Osteocyte (in vitro differentiated cells): ENCODE results near the gene CYP46A1. TPM values are rescaled to one million over a fixed set of nuclear protein-coding genes. Genes with fewer than 3 reads are reported as not detected.

Source experiments
- DNase-seq: peaks from one replicate; pipeline ENCODE4 v3.0.0; 2021; ENCODE audit warnings: mixed read lengths; ENCODE audit not compliant: unreplicated experiment; ENCODE audit errors: extremely low spot score
- H3K27ac Mint-ChIP-seq: one replicate; pipeline ENCODE4 v1.8.0; 2021; ENCODE audit warnings: mild to moderate bottlenecking, mixed read lengths; ENCODE audit not compliant: unreplicated experiment
- H3K27me3 Mint-ChIP-seq: one replicate; pipeline ENCODE4 v1.8.0; 2021; ENCODE audit warnings: mixed read lengths; ENCODE audit not compliant: unreplicated experiment
- H3K36me3 Mint-ChIP-seq: one replicate; pipeline ENCODE4 v1.8.0; 2021; ENCODE audit warnings: mixed read lengths; ENCODE audit not compliant: unreplicated experiment
- H3K4me1 Mint-ChIP-seq: one replicate; pipeline ENCODE4 v1.8.0; 2021; ENCODE audit warnings: mixed read lengths; ENCODE audit not compliant: unreplicated experiment
- H3K4me3 Mint-ChIP-seq: one replicate; pipeline ENCODE4 v1.8.0; 2021; ENCODE audit warnings: mild to moderate bottlenecking, moderate library complexity, mixed read lengths; ENCODE audit not compliant: unreplicated experiment
- H3K9me3 Mint-ChIP-seq: one replicate; pipeline ENCODE4 v1.8.0; 2021; ENCODE audit warnings: mixed read lengths; ENCODE audit not compliant: unreplicated experiment
- total RNA-seq: library from RNA; stranded (reverse); gene quantifications from 2 replicates; pipeline ENCODE4 v1.2.1, GENCODE V29; 2021
- TF ChIP-seq, protein P1 (sequence below): fragments of 200-600 bp; sonication (generic); IDR thresholded peaks from 2 replicates; pipeline ENCODE4 v1.5.0; 2021; ENCODE audit warnings: antibody characterized with exemption, mild to moderate bottlenecking, moderate library complexity

The CYP46A1 gene
- total RNA-seq, 1 donor from 2014 or later, result 1.3 TPM

DNA sequence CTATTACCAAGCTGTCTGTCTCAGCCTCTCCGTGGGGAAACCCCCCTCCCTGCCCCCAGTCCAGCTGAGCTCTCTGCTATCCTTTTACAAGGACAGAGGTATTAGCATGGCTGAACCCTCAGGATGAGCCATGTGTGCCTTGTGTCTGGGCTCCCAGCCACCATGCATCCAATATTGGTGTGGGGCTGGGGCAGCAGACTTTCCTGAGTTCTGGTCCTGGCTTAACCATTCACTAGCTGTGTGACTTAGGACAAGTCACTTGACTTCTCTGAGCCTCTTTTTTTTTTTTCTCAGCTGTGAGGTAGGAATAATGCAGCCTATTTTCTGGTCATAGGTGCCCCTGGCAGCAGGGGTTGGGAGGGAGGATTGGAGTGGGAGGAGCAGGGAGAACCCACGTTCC lies 17.1 kb upstream of the CYP46A1 start:
- Mint-ChIP-seq H3K4me1 (peaks cover 20% of the 10 kb centered on the region), H3K9me3 (no peaks in the 10 kb centered on the region), H3K27me3 (no peaks in the 10 kb centered on the region), H3K36me3 (peaks cover 4% of the 10 kb centered on the region), H3K4me3 (no peak overlapping the region), H3K27ac (no peak overlapping the region)
- TF ChIP-seq, protein P1, sequence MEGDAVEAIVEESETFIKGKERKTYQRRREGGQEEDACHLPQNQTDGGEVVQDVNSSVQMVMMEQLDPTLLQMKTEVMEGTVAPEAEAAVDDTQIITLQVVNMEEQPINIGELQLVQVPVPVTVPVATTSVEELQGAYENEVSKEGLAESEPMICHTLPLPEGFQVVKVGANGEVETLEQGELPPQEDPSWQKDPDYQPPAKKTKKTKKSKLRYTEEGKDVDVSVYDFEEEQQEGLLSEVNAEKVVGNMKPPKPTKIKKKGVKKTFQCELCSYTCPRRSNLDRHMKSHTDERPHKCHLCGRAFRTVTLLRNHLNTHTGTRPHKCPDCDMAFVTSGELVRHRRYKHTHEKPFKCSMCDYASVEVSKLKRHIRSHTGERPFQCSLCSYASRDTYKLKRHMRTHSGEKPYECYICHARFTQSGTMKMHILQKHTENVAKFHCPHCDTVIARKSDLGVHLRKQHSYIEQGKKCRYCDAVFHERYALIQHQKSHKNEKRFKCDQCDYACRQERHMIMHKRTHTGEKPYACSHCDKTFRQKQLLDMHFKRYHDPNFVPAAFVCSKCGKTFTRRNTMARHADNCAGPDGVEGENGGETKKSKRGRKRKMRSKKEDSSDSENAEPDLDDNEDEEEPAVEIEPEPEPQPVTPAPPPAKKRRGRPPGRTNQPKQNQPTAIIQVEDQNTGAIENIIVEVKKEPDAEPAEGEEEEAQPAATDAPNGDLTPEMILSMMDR, result no peak
- DNase-seq, result no peak

DNA sequence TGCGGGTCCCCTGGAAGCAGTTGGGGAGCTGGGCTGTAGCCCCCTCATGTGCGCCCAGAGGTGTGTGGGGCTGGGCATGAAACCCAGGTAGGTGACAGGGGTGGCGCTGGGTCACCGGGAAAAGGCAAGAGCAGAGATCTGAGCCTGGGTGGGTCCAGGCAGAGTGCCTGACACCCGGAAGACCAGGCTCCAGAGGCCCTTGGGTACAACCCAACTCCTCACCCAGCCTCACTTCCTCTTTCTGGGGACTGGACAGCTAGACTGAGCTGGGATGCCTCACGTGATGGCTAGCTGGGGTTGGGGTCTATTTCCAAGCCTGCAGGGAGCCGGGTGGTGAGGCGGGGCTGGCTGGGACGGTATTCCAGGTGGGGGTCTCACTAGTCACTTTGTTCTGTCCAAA lies 16.3 kb upstream of the CYP46A1 start:
- Mint-ChIP-seq H3K4me3 (no peak overlapping the region), H3K27me3 (no peaks in the 10 kb centered on the region), H3K9me3 (no peaks in the 10 kb centered on the region), H3K4me1 (peaks cover 24% of the 10 kb centered on the region), H3K36me3 (peaks cover 4% of the 10 kb centered on the region), H3K27ac (no peak overlapping the region)
- TF ChIP-seq, protein P1, result no peak
- DNase-seq, result no peak

DNA sequence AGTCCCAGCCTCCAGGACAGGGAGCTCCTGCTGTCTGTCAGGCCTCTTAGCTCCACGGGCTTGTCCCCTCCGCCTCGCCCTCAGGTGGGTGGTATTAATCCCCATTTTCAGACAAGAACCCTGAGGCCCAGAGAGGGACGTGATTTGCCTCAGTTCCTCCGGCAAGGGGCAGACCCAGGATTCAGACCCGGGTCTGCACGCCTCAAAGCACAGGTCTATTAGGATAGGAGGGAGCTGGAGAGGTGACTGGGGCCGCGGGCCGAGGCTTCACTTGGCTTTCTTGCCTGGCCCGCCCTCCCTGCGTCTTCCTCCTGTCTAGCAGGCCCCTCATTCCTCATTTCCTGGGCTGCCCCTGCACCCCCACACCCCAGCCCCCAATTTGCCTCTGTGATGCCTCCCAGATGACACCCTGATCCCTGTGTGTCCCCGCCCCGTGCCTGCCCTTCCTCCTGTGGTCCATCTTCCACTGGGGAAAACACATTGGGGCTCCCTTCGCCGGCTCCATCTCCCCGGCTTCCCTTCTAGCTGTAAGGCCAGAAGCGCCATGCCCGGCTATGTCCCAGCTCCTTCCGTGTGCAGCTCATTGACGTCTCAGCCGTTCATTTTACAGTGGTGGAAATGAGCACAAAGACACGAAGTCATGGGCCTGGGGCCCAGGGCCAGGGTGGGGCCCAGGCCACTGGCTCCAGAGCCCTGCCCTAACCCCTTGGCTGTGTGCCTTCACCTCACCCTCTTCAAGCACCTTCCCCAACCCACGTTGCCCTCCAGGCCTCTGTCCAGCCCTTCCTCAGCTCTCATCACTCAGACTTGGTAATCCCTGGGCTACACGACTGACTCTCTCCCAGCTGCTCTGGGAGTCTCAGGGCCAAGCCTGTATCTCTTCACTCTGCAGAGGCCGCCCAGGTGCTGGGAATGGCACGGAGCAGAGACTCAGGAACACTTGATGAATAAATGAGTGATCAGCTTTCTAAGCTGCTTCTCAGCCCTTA lies 15.5 kb upstream of the CYP46A1 start:
- Mint-ChIP-seq H3K4me1 (peaks cover 25% of the 10 kb centered on the region), H3K27me3 (no peaks in the 10 kb centered on the region), H3K9me3 (no peaks in the 10 kb centered on the region), H3K4me3 (no peak overlapping the region), H3K27ac (peak overlapping the region; percentile 57), H3K36me3 (peaks cover 4% of the 10 kb centered on the region)
- TF ChIP-seq, protein P1, result no peak
- DNase-seq, result no peak

DNA sequence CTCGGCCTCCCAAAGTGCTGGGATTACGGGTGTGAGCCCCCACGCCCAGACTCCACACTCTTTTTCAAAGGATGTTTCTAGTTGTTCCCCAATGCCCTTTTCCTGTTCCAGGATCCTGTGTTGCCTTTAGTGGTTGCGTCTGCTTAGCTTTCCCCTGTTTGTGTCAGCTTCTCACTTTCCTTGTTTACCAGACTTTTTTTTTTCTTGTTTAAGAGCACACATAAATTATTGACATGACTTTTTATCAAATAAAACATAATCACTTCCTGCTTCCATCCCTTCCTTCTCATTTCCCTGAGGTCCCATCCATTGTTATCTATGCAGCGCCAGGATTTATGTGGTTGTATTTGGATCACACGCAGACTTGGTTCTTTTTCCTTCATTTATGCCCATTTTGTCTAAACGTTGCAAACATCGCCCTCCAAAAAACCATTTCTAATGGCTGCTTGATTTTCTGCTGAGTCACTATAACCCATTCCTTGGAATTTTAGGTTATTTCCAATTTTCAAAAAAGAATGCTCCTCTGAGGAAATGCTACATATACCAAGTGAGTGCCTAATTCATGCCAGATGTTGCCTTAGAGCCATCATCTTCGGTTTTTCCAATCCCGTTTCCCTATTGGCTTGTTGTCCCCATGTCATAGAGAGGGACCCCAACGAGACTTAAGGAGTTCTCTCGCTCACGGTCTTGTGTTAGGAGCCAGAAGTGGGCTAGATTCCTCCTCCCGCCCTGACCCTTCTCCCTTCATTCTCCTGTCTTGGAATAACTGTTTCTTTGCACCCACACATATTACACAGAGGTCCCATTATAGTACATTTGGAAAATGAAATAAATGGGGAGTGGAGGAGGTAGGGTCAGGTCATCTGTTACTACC lies 13.5 kb upstream of the CYP46A1 start:
- TF ChIP-seq, protein P1, result no peak
- Mint-ChIP-seq H3K27ac (peak overlapping the region; percentile 77), H3K36me3 (peaks cover 4% of the 10 kb centered on the region), H3K4me3 (no peak overlapping the region), H3K9me3 (no peaks in the 10 kb centered on the region), H3K27me3 (no peaks in the 10 kb centered on the region), H3K4me1 (peaks cover 22% of the 10 kb centered on the region)
- no peak for DNase-seq
